T-helper 22 cell (primary cell): ENCODE results near the gene FARP1.
A peak's percentile ranks its signal among the peaks of the same experiment; 100 is the strongest.

ENCODE experiments used
- DNase-seq: peaks from one replicate; pipeline ENCODE4 v3.0.0-alpha.2; 2020; ENCODE audit warnings: low read depth

The FARP1 gene

DNA sequence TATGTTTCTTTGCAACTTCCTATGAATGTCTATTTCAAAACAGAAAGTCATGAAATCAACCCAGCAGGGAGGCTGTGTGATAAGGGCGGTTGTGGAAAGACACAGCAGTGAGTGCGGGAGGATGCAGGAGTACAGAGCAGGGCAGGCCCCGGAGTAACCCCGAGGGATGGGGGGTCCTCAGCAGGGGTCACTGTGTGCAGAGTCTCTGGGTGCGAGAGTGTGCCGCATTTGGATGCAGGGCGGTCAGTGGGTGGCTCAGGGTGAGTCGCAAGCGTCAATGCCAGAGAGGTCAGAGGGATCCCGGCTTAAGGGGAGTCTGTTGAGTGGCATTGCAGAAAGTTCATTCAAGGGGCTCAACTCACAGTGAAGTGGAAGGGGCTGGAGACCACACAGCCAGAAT lies 286.2 kb downstream of the FARP1 start:
- DNase-seq = no peak

DNA sequence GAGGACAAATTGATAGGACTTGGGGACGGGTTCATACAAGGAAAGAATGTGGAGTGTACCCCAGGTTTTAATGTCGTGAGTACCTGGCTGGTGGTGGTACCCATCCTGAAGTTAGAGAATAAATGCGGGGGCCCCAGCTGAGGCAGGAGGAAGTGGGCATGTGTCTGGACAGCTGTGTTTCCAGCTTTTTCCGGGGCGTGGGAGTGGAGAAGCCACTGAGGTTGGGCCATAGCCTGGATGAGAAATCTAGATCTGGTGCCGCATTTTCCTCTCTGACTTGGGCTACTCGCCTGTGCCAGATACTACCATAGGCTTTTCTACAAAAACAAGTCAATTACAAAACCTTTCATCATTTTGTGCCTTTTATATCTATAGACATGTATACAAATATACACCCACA lies 286.6 kb downstream of the FARP1 start:
- DNase-seq = no peak

DNA sequence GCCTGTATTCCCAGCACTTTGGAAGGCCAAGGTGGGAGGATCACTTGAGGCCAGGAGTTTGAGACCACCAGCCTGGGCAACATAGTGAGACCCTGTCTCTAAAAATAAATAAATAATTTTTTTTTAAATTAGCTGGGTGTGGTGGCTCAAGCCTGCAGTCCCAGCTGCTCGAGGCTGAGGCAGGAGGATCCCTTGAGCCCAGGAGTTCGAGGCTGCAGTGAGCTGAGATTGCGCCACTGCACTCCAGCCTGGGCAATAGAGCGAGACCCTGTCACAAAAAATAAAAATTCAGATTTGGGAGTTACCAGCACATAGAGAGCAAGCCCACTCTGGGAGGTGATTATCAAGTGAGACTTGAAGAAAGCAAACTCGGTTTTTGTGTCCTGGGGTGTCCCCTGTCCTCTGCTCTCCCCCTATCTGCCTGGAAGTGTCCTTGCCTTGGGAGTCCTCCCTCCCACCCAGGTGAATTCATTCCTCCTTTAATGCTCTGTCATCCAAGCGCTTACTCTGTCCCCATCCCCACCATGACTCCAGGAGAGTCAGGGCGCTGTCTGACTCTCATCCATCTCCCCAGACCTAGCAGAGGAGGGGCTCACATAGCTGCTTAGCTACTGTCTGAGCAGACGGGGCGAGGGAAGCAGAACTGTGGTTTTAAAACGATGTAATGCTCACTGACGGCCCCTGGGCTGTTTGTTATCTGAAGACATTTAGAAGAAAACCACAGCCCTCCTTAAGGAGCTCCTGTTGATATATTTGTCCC lies 287.3 kb downstream of the FARP1 start:
- no peak for DNase-seq

DNA sequence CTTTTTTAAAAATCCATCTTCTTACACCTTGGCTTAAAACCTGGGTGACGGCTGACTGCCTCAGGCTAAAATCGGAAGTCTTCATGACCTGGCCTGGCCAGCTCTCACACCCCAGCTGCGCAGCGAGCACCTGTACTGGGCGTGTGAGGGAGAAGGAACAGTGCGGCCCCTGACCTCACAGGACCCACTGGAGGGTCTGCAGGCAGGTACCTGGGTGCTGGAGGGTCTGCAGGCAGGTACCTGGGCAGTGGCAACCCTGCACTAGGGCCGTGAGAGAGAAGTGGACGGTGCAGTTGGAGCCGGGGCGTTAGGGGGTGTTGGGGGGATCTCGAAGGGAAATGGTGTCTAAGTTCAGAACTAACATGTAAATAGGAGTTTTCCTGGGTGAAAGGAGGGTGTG lies 289.7 kb downstream of the FARP1 start:
- DNase-seq = no peak

DNA sequence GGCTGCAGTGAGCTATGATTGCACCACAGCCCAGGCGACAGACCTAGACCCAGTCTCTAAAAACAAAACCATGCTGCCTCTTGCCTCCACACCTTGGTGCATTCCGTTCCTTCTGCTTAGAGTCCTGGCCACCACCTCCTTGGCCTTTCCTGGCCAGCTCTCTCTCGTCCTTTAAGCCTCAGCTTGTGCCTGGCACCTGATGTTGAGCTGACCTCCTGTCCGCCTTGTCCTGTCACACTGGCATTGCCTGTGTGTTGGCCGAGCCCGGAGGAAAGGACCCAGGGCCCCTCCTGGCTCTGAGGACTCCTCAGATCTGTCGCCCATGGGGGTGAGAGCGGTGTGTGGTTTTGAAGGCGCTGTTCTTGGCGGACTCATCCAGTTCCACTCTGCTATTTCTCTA lies 290.8 kb downstream of the FARP1 start:
- DNase-seq = no peak

DNA sequence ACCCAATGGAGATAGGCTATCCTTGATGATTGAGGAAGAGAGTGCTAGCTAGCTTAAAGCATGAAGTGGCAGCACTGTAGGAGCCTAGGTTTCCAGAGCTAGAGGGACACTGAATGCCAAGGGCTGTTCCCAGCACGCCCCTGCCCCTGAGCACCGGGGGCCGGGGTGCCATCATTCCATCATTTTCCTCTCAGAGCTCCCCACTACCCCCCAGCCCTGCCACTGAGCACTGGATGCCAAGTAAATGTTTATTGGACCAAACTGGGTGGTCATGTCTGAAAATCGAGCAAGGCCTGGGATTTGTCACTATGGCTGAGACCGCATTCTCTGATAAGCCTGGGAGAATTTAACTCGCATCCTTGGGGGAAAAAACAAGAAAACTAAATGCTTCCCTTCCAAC lies 291.2 kb downstream of the FARP1 start:
- DNase-seq = no peak

DNA sequence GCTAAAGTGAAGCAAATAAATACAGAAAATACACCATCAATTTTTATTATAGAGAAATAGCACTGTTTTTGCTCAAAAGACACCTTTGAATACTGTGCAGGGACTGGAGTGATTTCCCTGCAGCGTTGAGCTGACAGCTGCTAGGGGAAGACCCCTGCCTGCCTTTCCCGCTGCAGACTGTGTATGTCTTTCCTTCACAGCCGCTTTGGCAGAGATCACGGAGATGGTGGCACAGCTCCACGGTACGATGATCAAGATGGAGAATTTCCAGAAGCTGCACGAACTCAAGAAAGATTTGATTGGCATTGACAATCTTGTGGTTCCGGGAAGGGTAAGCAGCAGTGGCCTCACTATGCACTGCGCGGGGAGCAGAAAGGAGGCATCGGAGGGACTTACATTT lies 292.5 kb downstream of the FARP1 start:
- no peak for DNase-seq

DNA sequence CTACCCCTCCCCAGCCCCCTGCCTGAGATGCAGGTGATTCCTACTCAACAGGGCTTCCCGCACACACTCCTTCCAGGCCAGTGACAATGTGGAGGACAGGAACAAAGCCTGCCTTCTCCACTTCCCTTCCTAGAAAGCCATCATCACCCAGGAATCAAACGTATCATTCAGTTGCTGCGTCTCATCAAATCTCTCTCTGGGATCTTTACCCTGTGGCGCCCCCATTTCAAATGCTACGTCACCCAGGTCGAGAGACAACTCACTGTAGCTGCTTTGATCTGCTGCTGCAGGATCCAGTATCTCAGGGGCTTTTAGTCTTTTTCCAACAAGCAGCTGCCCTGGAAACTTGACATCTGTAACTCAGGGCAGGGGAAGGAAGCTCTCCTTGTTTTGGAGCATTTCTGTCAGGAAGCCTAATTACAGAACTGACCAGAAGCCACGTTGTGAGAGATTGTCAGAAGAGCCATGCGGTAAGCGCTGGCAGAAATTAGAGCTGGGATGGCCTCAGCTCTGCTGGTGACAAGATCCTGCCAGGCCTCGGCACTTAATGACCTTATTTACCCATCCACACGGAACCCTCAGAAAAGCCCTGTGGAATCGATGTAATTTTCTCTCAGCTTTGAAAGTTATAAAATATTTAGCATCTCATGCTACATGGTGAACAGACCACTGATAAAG lies 293.5 kb downstream of the FARP1 start:
- no peak for DNase-seq

DNA sequence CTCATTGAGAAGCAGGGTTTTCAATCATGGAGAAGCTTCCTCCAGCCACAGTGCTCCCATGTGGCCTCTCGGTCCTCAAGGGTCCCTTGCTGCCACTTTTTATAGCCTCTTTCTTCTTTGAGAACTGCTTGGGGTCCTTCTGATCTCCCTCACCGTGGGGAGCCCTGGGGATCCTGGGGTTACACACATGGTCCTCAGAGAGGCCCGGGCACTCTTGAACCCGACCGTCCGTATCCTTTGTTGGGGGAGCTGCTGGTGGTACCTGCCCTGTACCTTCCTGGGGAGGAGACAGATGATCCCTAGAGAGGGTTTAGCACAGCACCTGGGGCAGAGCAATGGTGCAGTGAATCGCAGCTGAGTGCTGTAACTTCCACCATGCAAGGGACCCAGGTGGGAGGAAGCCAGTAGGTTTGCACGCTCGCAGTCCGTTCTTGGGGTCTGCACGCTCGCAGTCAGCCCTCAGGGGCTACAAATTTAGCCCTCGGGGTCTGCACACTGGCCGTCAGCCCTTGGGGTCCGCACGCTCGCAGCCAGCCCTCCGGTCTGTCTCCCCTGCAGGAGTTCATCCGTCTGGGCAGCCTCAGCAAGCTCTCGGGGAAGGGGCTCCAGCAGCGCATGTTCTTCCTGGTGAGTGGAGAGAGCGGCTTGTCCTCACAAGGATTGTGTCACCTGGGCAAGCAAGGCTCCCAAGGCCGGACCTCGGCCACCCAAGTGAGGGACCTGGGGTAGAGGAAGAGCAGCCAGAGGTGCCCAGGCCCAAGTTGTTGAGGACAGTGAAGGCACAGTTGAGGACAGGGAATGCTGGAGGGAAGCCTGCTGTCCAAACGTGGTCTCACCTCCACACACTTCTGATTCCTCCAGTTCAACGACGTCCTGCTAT lies 295.6 kb downstream of the FARP1 start:
- DNase-seq = no peak

DNA sequence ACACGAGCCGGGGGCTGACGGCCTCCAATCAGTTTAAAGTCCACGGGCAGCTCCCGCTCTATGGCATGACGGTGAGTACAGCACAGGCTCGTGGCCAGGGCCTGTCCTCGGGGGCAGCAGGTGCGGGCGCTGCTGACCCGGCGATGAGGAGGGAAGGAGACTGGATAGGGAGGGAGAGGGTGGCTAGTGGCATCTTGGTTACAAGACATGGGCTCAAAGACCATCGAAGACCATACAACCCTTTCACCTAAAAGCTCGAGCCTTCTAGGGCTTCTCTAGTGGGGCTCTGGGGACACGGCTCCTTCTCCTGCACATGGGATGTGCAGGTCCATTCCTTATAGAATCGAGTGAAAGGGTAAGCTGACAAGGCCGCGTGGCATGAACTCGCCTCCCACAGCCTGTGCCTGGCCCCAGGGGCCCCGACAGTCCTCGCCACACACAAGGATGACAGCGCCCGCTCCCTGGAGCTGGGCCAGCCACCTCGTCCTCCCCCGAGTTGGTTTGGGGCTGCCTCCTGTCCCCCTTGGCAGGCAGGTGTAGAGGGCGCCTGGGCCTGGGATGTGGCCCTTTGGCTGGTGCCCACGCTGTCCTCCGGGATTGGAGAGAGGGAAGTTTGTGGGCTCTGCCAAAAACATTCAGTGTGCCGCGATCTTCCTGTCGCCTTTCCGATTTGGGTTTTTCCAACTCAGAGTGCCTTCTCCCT lies 296.4 kb downstream of the FARP1 start:
- DNase-seq = no peak

DNA sequence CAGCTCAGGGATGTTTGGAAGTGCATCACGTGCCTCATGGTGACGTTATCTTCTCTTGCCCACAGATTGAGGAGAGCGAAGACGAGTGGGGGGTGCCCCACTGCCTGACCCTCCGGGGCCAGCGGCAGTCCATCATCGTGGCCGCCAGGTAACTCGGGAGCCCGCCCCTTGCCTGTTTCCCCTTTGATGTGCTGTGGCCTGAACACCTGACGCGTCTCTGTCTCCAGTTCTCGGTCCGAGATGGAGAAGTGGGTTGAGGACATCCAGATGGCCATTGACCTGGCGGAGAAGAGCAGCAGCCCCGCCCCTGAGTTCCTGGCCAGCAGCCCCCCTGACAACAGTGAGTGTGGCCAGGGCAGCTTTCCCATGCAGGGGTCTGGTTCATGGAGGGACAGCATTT lies 297.0 kb downstream of the FARP1 start:
- no peak for DNase-seq

DNA sequence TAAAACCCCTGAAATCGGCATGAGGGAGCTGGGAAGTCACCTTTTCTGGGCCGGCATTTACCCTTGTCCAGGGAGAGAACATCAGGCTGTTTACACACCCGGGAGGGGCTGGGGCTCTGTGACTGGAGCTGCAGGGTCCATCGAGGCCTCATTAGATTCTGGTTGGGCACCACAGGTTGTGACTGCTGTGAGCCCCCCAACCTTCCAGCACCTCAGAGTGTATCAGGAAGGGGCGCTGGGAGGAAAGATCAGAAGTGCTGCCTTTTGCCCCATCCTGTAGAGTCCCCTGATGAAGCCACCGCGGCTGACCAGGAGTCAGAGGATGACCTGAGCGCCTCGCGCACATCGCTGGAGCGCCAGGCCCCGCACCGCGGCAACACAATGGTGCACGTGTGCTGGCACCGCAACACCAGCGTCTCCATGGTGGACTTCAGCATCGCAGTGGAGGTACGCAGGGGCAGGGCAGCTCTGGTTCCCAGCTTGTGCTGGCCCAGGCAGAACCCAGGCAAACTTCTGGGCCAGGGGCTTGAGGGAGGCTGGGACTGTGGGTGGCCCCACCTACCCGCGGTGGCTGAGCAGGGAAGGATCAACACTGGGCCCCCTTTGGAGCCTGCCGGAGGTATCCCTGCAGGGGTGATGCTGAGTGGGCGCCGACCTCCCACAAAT lies 297.6 kb downstream of the FARP1 start:
- no peak for DNase-seq

DNA sequence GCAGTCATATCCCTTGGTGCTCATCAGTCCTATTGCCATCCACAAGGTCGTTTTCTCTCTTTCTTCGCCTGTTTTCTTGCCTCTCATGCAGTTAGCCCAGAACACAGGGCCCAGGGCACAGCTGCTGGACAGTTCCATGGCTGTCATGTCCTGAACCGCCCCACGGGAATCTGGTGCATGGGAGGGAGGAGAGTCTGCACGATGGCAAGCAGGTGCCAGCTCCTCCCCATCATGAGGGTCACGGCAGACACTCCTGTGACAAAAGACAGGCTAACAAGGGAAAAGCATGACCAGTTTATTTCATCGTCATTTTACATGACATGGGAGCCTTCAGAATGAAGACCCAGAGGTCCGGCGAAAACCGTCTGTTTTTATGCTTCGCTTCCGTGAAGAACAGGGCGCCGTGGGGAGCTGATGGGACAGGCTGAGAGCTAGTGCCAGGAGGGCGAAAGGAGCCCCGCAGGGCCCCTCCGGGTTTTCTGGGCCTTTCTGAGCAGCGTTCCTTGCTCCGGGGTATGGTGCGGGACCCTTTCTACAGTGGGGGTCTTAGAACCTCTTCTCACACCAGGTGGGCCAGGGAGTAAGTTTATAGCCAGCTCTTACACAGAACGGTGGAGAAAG lies 298.3 kb downstream of the FARP1 start:
- no peak for DNase-seq

DNA sequence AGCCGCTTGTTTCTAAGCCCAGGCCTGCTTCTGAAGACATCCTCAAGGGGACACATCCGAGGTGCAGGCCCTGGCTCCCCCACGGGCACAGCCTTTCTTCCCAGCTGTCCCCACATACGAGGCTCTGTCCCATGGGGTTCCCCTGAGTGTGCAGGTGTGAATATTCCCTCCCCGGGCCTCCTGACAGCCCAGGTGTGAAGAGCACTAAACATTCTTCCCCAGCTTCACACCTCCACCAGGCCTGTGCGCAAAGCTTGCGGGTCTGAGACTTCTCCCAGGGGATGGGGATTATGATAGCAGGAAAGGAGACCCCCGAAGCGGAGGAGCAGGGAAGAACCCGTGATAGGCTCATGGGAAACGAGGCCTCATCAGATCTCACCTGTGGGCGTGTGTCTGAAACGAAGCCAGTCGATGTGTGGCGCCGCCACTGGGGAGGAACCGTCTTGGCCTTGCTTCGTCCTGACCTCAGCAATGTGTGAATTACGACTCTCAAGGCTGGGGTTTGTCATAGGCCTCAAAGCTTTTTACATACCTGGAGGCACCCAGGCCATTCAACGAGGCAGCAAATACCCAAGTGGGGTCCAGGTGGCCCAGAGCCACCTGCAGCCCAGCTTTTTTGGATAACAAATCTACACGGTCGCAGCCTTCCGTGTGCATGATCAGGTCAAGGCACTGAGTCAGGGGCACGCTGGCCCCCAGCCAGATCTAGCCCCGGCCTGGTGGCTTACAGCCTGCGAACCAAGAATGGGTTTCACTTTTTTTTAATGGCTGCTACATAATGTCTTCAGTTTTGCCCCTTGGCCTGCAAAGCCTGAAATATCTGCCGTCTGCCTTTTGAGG lies 299.7 kb downstream of the FARP1 start:
- DNase-seq = no peak

DNA sequence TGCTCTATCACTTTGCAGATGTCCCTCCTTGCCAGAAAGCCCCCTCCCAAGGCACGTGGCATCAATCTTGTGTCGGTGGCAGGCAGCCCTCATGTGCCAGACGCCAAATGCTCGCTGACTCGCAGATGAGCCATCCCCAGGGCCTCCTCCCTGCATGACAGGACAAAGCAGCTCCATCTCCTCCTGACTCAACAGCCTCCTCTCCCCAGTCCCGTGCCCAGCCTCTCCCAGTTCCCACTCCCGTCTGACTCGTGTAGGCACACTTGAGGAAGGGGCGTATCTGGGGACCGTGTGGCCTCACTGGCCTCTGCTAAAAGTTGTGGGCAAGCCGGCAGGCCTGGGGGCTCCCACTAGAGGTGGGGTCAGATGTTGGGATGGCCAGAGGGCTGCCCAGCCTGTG lies 300.4 kb downstream of the FARP1 start:
- no peak for DNase-seq

DNA sequence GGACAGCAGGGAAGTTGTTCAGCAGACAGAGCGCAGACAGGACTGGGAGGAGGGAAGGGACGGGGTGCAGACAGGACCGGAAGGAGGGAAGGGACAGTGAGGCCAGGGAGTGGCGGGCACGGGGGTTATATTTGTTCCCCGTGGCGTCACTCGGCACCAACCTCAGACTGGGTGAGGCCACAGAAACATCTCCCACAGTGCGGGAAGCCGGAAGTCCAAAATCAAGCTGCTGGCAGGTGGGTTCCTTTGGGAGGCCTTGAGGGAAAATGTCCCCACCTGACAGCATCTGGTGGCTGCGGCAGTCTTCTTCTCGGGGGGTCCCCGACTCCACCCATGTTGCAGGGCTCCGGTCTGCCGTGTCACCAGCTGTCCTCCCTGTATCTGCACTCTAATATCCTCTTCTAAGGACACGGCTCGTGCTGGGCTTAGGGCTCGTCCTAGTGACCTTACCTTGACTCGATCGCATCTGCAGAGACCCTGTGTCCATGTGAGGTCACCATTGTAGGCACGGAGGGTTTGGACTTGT lies 301.0 kb downstream of the FARP1 start:
- no peak for DNase-seq

DNA sequence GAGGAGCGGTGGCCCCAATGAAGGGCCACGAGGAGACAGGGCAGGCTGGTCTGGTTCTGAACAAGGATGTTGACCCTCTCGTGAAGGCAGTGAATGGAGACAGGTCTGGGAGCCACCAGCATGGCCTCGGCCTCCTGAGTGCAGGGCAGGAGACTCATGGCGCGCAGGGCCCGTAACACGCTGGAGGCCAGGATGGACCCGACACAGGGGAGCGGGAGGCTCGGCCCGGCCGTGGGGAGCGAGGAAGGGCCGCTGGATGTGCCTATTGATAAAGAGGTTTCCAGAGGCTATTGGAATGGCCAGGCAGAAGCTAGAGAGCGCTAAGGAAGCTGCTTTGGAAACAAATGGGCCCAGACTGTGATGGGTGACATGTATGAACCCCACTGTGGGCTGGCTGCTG lies 301.5 kb downstream of the FARP1 start:
- DNase-seq = no peak

DNA sequence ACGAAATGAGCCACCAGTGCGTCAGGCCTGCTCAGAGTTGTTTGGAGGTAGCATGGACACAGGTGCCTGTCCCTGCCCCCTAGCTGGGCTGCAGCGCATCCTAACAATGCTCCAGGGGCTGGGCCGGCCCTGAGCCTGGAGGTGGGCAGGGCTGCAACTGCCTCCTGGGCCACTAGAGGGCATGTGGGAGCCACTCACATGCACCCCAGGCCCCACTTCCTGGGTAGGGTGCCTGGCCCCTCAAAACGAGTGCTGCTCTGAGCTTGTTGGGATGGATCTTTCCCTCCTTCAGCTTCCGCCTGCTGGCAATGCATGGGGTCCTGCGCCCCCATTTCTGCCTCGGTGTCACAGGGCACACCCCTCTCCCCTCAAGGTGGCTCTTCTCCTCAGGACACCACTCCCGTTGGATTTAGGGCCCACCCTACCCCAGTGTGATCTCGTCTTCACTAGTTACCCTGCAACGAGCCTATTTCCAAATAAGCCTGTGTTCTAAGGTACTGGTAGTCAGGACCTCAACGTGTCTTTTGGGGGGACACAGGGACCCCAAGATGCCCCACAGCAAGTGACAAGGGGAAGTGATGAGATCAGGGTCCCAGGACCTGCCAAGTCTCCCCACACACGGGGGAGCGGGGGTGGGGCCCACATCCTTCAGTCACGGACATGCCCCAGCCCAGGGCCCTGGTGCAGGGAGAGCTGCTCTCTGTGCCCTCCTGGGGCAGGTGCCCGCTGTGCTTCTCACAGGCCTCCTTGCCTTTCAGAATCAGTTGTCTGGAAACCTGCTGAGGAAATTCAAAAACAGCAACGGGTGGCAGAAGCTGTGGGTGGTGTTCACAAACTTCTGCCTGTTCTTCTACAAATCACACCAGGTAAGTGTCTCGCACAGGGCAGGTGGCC lies 302.7 kb downstream of the FARP1 start:
- DNase-seq = peak; percentile 59

DNA sequence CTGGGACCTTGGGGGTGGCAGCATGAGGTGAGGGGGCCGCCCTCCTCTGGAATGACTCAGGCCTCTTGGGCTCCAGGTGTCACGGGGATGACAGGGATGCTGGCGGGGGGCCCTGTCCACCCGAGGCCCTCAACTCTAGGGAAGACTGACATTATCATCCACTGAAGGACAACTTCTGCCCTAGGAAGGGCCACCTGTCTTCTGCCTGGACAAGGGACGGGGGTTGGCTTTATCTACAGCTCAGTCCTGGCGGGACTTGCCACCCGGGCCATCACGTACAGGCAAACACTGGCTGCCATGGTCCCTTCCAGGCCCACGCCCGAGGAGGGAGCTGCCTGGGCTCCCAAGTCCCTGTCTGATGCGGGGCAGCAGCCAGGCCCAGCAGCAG lies 303.3 kb downstream of the FARP1 start:
- DNase-seq = no peak
